HFFc6 (cell line): ENCODE measurements around the gene ACVR1. TPM values are rescaled to one million over a fixed set of nuclear protein-coding genes. Genes with fewer than 3 reads are reported as not detected.

ENCODE experiments used
- DNase-seq: peaks from one replicate; pipeline ENCODE4 v3.0.0-alpha.2; 2018
- H3K27ac Mint-ChIP-seq: 2 replicates; pipeline ENCODE4 v1.8.0; 2020; ENCODE audit warnings: mild to moderate bottlenecking, mixed read lengths
- H3K27me3 Mint-ChIP-seq: 2 replicates; pipeline ENCODE4 v1.8.0; 2021; ENCODE audit warnings: mild to moderate bottlenecking, moderate library complexity, mixed read lengths; ENCODE audit not compliant: insufficient read depth
- H3K36me3 Mint-ChIP-seq: 2 replicates; pipeline ENCODE4 v1.8.0; 2021; ENCODE audit warnings: low read depth, mixed read lengths
- H3K4me1 Mint-ChIP-seq: 2 replicates; pipeline ENCODE4 v1.8.0; 2020; ENCODE audit warnings: low read depth, mixed read lengths
- H3K4me3 Mint-ChIP-seq: 2 replicates; pipeline ENCODE4 v1.8.0; 2020; ENCODE audit warnings: mild to moderate bottlenecking, moderate library complexity, mixed read lengths
- H3K9me3 Mint-ChIP-seq: 2 replicates; pipeline ENCODE4 v1.8.0; 2020; ENCODE audit warnings: mild to moderate bottlenecking, mixed read lengths
- CTCF ChIP-seq: fragments of 200-600 bp; sonication (generic); IDR thresholded peaks from 2 replicates; pipeline ENCODE4 v1.5.0; 2021; ENCODE audit warnings: antibody characterized with exemption, mild to moderate bottlenecking
- total RNA-seq, 6 experiments: library from RNA; stranded (reverse); fragmentation: NEBNext Ultra II Directional; extraction: Animal tissue kit (Norgen Biotek cat#: 25700); gene quantifications; 2 replicates in 1 of 6; 3 replicates in 5 of 6; pipeline ENCODE4 v1.2.3, GENCODE V29; 2021

ACVR1 gene
- total RNA-seq, 6 experiments from 2014 or later, result 37.5 to 48.4 (median 43.1) TPM

GRCh38 chr2:157920736-157921135, 44.6 kb upstream of the ACVR1 start:
- Mint-ChIP-seq H3K27me3 (peaks cover 10% of the 10 kb centered on the region), H3K4me3 (no peak overlapping the region), H3K36me3 (no peaks in the 10 kb centered on the region), H3K9me3 (no peaks in the 10 kb centered on the region), H3K27ac (no peak overlapping the region), H3K4me1 (no peaks in the 10 kb centered on the region)
- no peak for TF ChIP-seq CTCF
- DNase-seq, result no peak

- H3K27me3 Mint-ChIP-seq, result peaks cover 7% of the 10 kb centered on the region
- no peak for DNase-seq
- no peaks in the 10 kb centered on the region for H3K9me3 Mint-ChIP-seq
- H3K4me3 Mint-ChIP-seq, result no peak overlapping the region
- no peaks in the 10 kb centered on the region for H3K4me1 Mint-ChIP-seq
- TF ChIP-seq CTCF, result no peak
- no peaks in the 10 kb centered on the region for H3K36me3 Mint-ChIP-seq
- no peak overlapping the region for H3K27ac Mint-ChIP-seq
Observed at GRCh38 chr2:157919181-157919580, 43.1 kb upstream of the ACVR1 start.

GRCh38 chr2:157918319-157918718, 42.2 kb upstream of the ACVR1 start:
- H3K9me3 Mint-ChIP-seq, result no peaks in the 10 kb centered on the region
- no peaks in the 10 kb centered on the region for H3K36me3 Mint-ChIP-seq
- no peaks in the 10 kb centered on the region for H3K4me1 Mint-ChIP-seq
- DNase-seq, result no peak
- TF ChIP-seq CTCF, result no peak
- no peak overlapping the region for H3K4me3 Mint-ChIP-seq
- H3K27me3 Mint-ChIP-seq, result peaks cover 7% of the 10 kb centered on the region
- H3K27ac Mint-ChIP-seq, result no peak overlapping the region

GRCh38 chr2:157911750-157912149, 35.6 kb upstream of the ACVR1 start:
- no peak overlapping the region for H3K4me3 Mint-ChIP-seq
- peaks cover 6% of the 10 kb centered on the region for H3K27me3 Mint-ChIP-seq
- no peak for DNase-seq
- H3K4me1 Mint-ChIP-seq, result no peaks in the 10 kb centered on the region
- no peak overlapping the region for H3K27ac Mint-ChIP-seq
- no peak for TF ChIP-seq CTCF
- H3K36me3 Mint-ChIP-seq, result no peaks in the 10 kb centered on the region
- H3K9me3 Mint-ChIP-seq, result no peaks in the 10 kb centered on the region

GRCh38 chr2:157911246-157911645, 35.1 kb upstream of the ACVR1 start:
- Mint-ChIP-seq H3K36me3 (no peaks in the 10 kb centered on the region), H3K4me1 (no peaks in the 10 kb centered on the region), H3K27me3 (peaks cover 6% of the 10 kb centered on the region), H3K9me3 (no peaks in the 10 kb centered on the region), H3K27ac (no peak overlapping the region), H3K4me3 (no peak overlapping the region)
- DNase-seq, result no peak
- TF ChIP-seq CTCF, result no peak

GRCh38 chr2:157905092-157905491, 29.0 kb upstream of the ACVR1 start:
- Mint-ChIP-seq H3K27me3 (peaks cover 8% of the 10 kb centered on the region), H3K36me3 (no peaks in the 10 kb centered on the region), H3K4me1 (no peaks in the 10 kb centered on the region), H3K27ac (no peak overlapping the region), H3K4me3 (no peak overlapping the region), H3K9me3 (no peaks in the 10 kb centered on the region)
- TF ChIP-seq CTCF, result no peak
- DNase-seq, result no peak
